Activated naive CD4-positive, alpha-beta T cell treated with anti-CD3 and anti-CD28 coated beads, Interleukin-2, amount 50 U/mL, for 24 hours (primary cell): ENCODE results near the gene ACER2.

Source experiments
- H3K27ac Mint-ChIP-seq: one replicate; pipeline ENCODE4 v1.8.0; 2021; ENCODE audit warnings: mild to moderate bottlenecking, mixed read lengths
- H3K27me3 Mint-ChIP-seq: one replicate; pipeline ENCODE4 v1.8.0; 2021; ENCODE audit warnings: mixed read lengths
- H3K36me3 Mint-ChIP-seq: one replicate; pipeline ENCODE4 v1.8.0; 2021; ENCODE audit warnings: mixed read lengths
- H3K4me1 Mint-ChIP-seq: one replicate; pipeline ENCODE4 v1.8.0; 2021; ENCODE audit warnings: mixed read lengths
- H3K4me3 Mint-ChIP-seq: one replicate; pipeline ENCODE4 v1.8.0; 2021; ENCODE audit warnings: mild to moderate bottlenecking, mixed read lengths
- H3K9me3 Mint-ChIP-seq: one replicate; pipeline ENCODE4 v1.8.0; 2021; ENCODE audit warnings: mixed read lengths

Gene ACER2

DNA sequence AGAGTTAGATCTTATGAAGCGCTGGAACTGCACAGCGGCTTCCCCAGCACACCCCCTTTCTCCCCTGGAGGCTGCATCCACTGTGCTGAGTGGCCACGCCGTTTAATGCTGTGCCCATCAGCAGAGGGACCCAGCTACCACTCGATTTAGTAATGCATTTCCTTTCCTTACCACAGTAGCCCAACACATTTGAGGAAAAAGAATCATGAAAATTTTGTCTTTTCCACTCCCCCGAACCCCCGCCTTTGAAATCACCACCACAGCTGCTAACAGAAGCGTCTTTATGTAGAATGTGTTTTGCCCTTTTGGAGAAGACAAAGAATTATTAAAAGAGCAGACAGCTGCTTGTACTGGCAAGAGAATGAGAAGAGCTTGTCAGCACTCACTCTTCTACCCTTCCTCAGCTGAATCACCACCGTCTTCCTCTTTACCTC is 73.2 kb downstream of the ACER2 start:
- Mint-ChIP-seq H3K27ac (no peak overlapping the region), H3K27me3 (peaks cover 3% of the 10 kb centered on the region), H3K4me3 (no peak overlapping the region), H3K9me3 (no peaks in the 10 kb centered on the region), H3K4me1 (no peaks in the 10 kb centered on the region), H3K36me3 (no peaks in the 10 kb centered on the region)

DNA sequence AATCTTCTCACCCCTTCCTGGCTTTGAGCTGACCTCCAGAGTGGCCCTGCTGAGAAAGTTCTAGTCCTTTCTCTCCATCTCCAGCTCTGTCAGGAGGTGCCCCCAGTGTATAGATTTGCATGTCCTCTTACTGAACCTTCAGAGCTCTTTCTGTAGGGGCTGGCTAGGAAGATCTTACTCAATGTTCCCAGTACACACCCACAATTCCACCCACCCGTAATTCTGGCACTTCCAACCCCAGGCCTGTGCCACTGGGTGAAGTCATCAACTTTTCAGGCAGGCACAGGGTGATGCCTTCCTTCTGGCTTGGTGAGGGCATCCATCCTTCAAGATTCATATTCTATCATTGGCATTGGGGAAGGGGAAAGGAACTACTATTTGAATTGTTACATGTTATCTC is 75.9 kb downstream of the ACER2 start:
- no peaks in the 10 kb centered on the region for H3K36me3 Mint-ChIP-seq
- no peak overlapping the region for H3K4me3 Mint-ChIP-seq
- H3K27ac Mint-ChIP-seq, result no peak overlapping the region
- H3K4me1 Mint-ChIP-seq, result no peaks in the 10 kb centered on the region
- peaks cover 3% of the 10 kb centered on the region for H3K27me3 Mint-ChIP-seq
- no peaks in the 10 kb centered on the region for H3K9me3 Mint-ChIP-seq

DNA sequence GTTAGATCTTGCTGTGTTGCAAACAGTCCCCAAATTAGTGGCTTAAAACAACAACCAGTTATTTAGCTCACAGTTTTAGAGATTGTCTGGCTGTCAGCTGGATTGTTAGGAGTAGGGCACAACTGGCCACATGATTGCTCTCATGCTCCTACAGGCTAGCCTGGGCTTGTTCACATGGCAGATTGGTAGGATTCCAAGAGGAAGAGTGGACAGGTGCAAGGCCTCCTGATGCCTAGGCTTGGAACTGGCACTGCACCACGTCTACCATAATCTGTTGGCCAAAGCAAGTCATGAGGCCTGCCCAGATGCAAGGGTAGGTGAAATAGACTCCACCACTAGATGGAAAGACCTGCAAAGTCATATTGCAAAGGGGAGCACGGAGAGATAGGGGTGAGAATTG is 76.4 kb downstream of the ACER2 start:
- no peak overlapping the region for H3K27ac Mint-ChIP-seq
- H3K4me1 Mint-ChIP-seq, result no peaks in the 10 kb centered on the region
- peaks cover 3% of the 10 kb centered on the region for H3K27me3 Mint-ChIP-seq

DNA sequence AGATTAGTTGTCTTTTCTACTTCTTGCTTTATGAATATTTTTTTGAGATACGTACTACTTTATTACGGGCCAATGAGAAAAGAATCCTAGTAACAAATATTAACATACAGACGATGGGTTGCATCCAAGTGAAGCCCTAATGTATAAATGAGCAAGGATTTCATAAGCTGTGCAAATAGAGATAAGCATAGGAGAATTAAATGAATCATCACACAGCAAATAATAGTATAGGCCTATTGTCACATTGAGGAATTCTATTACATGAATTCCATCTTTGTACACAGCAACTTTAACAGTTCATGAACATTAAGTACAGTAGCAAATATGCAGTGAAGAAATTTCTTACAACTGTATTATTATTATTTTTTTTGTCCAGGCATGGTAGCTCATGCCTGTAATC is 78.0 kb downstream of the ACER2 start:
- H3K36me3 Mint-ChIP-seq, result no peaks in the 10 kb centered on the region
- H3K27ac Mint-ChIP-seq, result no peak overlapping the region
- no peak overlapping the region for H3K4me3 Mint-ChIP-seq
- no peaks in the 10 kb centered on the region for H3K9me3 Mint-ChIP-seq
- no peaks in the 10 kb centered on the region for H3K4me1 Mint-ChIP-seq
- peaks cover 3% of the 10 kb centered on the region for H3K27me3 Mint-ChIP-seq

More for the DNA sequence above, 76.4 kb downstream of the ACER2 start:
- Mint-ChIP-seq H3K9me3 (no peaks in the 10 kb centered on the region), H3K36me3 (no peaks in the 10 kb centered on the region), H3K4me3 (no peak overlapping the region)

DNA sequence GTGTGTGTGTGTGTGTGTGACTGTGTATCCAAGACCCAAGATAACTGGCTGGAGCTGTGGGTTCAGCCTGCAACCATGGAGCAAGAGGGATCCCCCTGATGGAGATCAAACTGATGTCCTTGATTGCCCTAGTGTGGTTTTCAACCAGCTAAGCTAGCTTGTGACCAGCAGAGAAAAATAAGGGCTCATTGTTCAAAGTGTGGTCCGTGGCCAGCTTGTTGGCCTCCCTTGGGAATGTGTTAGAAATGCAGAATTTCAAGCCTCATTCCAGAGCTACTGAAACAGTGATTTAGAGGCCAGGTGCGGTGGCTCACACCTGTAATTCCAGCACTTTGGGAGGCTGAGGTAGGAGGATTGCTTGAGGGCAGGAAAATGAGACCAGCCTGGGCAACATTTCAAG is 79.9 kb downstream of the ACER2 start:
- no peak overlapping the region for H3K27ac Mint-ChIP-seq
- H3K4me3 Mint-ChIP-seq, result no peak overlapping the region
- no peaks in the 10 kb centered on the region for H3K27me3 Mint-ChIP-seq
- H3K36me3 Mint-ChIP-seq, result no peaks in the 10 kb centered on the region
- peaks cover 9% of the 10 kb centered on the region for H3K4me1 Mint-ChIP-seq
- no peaks in the 10 kb centered on the region for H3K9me3 Mint-ChIP-seq

DNA sequence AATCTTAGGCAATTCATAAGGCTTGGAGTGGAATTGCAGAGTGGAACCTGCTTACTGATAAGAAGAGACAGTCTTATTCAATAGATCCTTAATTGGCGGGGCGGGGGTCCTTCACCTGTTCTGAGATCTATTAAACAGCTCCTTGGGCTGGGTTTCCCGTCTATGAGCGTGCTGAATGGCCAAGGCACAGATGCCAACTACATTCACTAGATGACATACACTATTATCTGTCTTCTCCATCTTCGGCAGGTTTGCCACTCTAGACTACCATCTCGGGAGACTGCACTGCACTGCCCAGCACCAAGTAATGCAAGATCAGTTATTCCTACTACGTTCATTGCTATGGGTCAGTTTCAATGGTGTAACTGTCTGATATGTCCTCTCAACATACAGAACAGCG is 81.5 kb downstream of the ACER2 start:
- Mint-ChIP-seq H3K9me3 (no peaks in the 10 kb centered on the region), H3K27me3 (no peaks in the 10 kb centered on the region), H3K4me1 (peaks cover 9% of the 10 kb centered on the region), H3K36me3 (no peaks in the 10 kb centered on the region), H3K4me3 (no peak overlapping the region), H3K27ac (no peak overlapping the region)

DNA sequence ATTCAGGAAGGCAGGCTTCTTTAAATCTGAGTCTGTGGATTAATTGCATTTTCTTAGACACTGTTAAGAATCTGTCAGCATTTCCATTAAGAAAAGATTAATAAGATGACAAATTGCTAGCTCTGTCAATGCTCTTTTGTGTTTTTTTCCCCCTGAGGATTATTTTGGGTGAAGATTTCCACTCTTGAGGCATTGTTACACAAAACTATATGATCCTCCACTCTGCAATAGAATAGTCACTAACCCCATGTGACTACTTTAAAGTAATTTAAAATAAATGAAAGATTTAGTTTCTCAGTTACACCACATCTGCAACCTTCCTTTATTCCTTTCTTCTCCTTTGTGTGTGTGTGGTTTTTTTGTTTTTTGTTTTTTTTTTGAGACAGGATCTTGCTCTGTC is 82.0 kb downstream of the ACER2 start:
- Mint-ChIP-seq H3K27ac (no peak overlapping the region), H3K36me3 (no peaks in the 10 kb centered on the region), H3K4me1 (peaks cover 9% of the 10 kb centered on the region), H3K4me3 (no peak overlapping the region), H3K27me3 (peaks cover 1% of the 10 kb centered on the region), H3K9me3 (no peaks in the 10 kb centered on the region)

DNA sequence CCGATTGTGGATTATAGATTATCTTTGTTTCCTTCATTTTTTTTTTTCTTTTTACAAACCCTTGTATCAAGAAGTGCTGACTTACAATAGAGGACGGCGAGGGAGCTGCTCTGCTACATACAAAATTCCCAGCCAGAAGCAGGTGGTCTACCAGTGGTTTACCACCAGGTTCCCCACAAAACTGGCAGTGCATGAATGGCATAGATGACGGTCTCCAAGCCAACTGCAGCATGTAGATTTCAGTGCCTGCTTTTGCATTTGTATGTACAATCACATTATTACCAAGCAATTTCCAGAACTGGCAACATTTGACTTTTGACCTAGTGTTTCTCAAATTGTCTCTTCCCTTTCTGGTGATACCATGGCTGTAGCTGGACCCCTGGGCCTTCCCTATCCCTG is 84.0 kb downstream of the ACER2 start:
- Mint-ChIP-seq H3K36me3 (no peaks in the 10 kb centered on the region), H3K9me3 (no peaks in the 10 kb centered on the region), H3K27ac (no peak overlapping the region), H3K4me3 (no peak overlapping the region), H3K27me3 (peaks cover 1% of the 10 kb centered on the region), H3K4me1 (peaks cover 9% of the 10 kb centered on the region)

DNA sequence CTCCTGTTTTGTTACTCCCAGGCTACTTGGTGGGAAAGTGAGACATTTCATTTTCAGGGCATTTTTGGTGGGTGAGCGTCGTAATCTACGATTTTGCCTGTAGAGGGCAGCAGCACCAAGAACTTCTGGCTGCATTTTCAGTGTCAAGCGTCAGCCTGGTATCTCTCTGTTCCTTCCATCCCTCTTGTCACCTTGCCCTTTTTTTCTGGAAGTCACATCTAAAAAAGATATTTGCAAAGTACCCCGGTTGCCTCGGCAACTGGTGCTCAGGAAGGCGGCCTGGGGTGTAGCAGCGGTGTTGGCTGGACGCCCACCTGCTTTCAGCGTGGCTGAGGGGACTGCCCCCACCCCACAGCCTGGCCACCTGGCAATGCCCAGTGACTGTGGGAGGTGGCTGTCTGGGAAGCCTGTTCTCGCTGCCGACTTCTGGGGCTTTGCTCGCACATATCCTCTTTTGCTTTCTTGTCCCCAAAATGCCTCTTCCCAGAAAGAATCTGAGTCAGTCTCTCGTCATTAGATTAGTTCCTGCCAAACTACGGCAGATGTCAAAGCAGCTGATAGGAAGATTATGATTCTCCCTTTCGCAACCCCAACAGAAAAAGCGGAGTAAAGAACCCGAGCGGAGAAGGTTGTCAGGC is 84.5 kb downstream of the ACER2 start:
- no peak overlapping the region for H3K27ac Mint-ChIP-seq
- no peak overlapping the region for H3K4me3 Mint-ChIP-seq
- no peaks in the 10 kb centered on the region for H3K9me3 Mint-ChIP-seq
- peaks cover 1% of the 10 kb centered on the region for H3K27me3 Mint-ChIP-seq
- H3K36me3 Mint-ChIP-seq, result no peaks in the 10 kb centered on the region
- peaks cover 9% of the 10 kb centered on the region for H3K4me1 Mint-ChIP-seq

DNA sequence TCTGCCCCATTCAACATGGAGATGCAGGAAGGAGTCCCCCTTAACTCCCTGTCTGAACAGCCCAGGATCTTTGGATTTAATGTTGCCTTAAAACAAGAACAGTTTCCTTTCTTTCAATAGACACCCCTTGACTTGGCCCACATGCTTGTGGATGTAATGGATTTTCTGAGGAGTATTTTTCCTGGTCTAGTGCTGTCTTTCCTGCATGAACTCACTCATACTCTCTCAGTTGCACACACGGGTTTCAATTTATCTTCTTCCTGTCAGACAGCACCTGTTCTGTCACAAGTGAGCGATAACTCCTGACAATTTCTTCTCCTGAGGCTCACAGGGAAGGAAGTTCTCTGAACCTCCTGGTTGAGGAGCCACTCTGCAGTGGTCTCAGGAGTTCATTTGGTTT is 85.1 kb downstream of the ACER2 start:
- H3K36me3 Mint-ChIP-seq, result no peaks in the 10 kb centered on the region
- H3K4me1 Mint-ChIP-seq, result peaks cover 9% of the 10 kb centered on the region
- no peak overlapping the region for H3K4me3 Mint-ChIP-seq
- H3K9me3 Mint-ChIP-seq, result no peaks in the 10 kb centered on the region
- H3K27ac Mint-ChIP-seq, result no peak overlapping the region
- peaks cover 1% of the 10 kb centered on the region for H3K27me3 Mint-ChIP-seq

DNA sequence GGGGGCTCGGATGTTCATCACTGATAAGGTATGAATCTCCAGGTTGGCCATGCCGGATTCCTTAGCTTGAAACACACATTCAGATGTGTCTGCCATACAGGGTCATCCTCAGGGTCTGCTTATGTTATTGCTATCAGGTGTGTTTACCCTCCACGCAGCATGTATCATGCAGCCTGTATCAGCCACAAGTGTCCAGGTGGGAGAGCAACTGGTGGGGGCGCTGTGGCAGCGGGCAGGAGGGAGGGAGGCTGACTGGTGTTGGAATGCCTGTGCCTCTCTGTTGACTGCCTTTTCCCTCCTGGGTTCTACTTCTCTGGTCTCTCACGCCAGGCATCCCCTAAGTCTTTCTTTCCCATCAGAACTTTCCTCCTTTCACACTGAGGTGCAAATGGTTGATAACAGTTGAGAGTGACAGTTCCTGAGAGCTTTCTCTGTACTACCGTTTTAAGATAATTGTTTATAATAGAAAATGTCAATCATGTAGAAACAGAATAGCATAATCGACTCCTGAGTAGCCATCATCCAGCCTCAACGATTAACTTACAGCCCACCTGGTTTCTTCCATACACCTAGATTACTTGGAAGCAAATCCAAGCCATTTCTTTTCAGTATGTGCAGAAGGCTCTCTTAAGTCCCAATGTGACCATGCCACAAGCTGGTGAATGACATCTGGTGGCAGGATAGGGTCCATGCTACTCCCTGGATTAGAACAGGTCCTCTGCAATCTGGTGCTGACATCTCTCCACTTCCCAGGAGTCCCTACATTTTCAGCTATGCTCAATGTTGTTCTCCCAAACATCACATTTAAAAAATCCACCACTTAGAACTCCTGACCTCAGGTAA is 86.6 kb downstream of the ACER2 start:
- Mint-ChIP-seq H3K9me3 (no peaks in the 10 kb centered on the region), H3K27ac (no peak overlapping the region), H3K27me3 (peaks cover 1% of the 10 kb centered on the region), H3K36me3 (no peaks in the 10 kb centered on the region), H3K4me3 (no peak overlapping the region), H3K4me1 (peaks cover 9% of the 10 kb centered on the region)

DNA sequence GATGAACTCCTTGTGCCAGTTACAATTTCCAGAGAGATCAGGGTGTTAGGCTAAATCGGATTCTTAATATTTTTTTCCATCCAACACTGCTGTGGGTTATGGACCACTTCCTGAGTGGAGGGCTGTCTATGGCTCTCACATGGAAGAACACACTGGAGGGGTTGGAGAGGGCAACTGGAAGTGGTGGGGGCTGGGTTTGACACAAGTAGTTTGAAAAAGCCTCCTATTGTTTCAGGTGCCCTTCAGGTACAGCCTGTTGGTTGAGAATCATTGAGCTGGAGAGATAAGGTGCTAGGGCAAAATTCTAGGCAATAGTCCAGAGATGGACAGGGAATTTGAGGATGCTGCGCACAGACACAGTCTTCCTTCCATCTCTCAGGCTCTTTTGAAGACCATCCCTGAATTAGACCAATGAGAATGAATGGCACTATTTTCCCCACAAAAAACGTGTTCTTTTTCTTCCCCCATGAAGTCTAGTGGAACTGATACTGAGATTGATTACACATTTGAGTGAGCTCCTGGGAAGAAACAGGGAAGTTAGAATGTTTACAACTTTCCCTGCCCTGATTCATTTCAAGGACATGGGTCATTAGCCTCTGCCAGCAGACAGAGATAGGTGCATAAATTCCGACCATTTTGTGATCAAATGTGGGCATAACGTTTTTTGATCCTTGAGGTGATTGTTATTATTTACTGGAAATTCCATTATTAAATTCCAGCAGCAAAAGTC is 87.7 kb downstream of the ACER2 start:
- H3K4me1 Mint-ChIP-seq, result peaks cover 9% of the 10 kb centered on the region
- H3K27me3 Mint-ChIP-seq, result peaks cover 4% of the 10 kb centered on the region

DNA sequence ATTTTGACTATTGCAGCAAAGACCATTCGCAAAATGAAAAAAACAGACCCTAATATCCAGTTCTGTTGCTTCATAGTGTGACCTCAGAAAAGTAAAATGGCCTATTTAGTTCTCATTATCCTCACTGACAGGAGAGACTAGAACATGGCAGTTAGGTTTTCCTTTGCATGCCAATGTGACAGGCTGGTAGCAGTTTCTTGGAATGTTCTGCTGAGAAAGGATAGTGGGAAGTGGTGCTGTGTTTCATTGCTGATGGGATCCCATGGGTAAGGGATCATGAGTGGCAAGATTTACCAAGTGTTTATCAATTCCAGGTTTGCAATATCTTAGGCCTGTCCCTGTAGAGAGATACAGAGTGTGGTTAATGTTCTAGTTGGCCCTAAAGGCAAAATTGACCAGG is 88.5 kb downstream of the ACER2 start:
- no peaks in the 10 kb centered on the region for H3K9me3 Mint-ChIP-seq
- no peak overlapping the region for H3K27ac Mint-ChIP-seq
- H3K4me1 Mint-ChIP-seq, result peaks cover 9% of the 10 kb centered on the region
- no peak overlapping the region for H3K4me3 Mint-ChIP-seq
- H3K27me3 Mint-ChIP-seq, result peaks cover 4% of the 10 kb centered on the region
- no peaks in the 10 kb centered on the region for H3K36me3 Mint-ChIP-seq

More for the DNA sequence above, 87.7 kb downstream of the ACER2 start:
- H3K4me3 Mint-ChIP-seq, result no peak overlapping the region
- H3K9me3 Mint-ChIP-seq, result no peaks in the 10 kb centered on the region
- no peak overlapping the region for H3K27ac Mint-ChIP-seq
- no peaks in the 10 kb centered on the region for H3K36me3 Mint-ChIP-seq

DNA sequence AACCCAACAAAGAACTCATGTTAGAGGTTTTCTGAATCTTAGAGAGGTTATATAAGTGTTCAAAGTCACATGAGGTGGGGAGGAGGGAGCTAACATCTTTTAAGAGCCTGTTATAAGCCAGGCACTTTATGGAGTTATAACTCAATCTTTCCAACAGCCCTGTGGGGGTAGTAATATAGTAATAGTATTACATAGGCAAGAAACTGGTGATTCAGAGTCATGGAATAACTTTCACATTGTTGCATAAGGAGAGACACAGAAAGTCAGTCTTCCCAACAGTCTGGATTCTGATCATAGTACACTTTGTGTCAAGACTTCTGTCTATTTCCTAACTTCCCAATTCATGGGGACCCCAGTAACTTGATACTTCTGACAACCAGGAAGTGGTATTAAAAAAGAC is 89.2 kb downstream of the ACER2 start:
- Mint-ChIP-seq H3K27me3 (peaks cover 4% of the 10 kb centered on the region), H3K9me3 (no peaks in the 10 kb centered on the region), H3K36me3 (no peaks in the 10 kb centered on the region), H3K4me1 (peaks cover 7% of the 10 kb centered on the region), H3K4me3 (no peak overlapping the region), H3K27ac (no peak overlapping the region)
